Breast epithelium (tissue), 3 donors: ENCODE results near the gene SEPSECS.

Source experiments
- POLR2A ChIP-seq: fragments of 450-650 bp; IDR thresholded peaks from one replicate; pipeline ENCODE4 v1.6.1; 2016; ENCODE audit warnings: antibody characterized with exemption, mild to moderate bottlenecking, moderate library complexity
- TF ChIP-seq, protein P1 (sequence below), 3 donors: fragments of 450-650 bp; IDR thresholded peaks; one replicate each; pipeline ENCODE4 v1.5.1; 2016 to 2017; ENCODE audit warnings: antibody characterized with exemption in 3 of 3, mild to moderate bottlenecking in 3 of 3, moderate library complexity in 3 of 3

DNA sequence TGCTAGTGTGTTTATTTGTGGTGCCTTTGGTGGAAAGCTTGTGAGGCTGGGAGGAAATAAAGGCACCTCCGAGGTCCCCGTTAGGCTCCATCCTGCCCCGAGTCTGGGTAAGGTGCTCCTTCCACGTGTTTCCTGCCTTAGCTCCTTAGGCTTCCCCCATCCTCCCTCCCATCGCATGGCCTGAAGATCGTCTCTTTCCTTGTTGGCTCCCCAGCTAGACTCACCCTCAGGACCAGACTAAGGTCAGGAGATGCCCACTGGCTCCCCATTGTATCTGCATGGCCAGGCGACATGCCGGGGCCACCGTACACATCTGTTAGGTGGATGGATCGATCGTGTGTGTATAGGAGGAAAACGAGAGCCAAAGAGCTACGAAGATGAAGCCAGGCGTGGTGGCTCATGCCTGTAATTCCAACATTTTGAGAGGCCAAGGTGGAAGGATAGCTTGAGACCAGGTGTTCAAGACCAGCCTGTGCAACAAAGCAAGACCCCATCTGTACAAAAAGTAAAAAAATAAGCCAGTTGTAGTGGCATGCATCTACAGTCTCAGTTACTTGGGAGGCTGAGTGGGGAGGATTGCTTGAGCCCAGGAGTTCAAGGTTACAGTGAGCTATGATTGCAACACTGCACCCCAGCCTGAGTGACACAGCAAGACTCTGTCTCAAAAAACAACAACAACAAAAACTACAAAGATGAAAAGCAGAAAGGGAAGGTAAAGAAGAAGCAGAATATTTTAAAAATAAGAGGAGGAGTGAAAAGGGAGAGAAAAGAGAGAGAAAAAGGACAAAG is 53.7 kb downstream of the SEPSECS start:
- TF ChIP-seq, protein P1, sequence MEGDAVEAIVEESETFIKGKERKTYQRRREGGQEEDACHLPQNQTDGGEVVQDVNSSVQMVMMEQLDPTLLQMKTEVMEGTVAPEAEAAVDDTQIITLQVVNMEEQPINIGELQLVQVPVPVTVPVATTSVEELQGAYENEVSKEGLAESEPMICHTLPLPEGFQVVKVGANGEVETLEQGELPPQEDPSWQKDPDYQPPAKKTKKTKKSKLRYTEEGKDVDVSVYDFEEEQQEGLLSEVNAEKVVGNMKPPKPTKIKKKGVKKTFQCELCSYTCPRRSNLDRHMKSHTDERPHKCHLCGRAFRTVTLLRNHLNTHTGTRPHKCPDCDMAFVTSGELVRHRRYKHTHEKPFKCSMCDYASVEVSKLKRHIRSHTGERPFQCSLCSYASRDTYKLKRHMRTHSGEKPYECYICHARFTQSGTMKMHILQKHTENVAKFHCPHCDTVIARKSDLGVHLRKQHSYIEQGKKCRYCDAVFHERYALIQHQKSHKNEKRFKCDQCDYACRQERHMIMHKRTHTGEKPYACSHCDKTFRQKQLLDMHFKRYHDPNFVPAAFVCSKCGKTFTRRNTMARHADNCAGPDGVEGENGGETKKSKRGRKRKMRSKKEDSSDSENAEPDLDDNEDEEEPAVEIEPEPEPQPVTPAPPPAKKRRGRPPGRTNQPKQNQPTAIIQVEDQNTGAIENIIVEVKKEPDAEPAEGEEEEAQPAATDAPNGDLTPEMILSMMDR (IDR thresholded peaks at IDR 0.05): no peak
- no peak for TF ChIP-seq POLR2A
